Nephron progenitor cell (in vitro differentiated cells): ENCODE data around the gene PICK1.
A peak's percentile ranks its signal among the peaks of the same experiment; 100 is the strongest.

Source experiments
- DNase-seq: peaks from one replicate; pipeline ENCODE4 v3.0.0; 2021
- H3K27ac Mint-ChIP-seq: 2 replicates; pipeline ENCODE4 v1.8.0; 2021; ENCODE audit warnings: mild to moderate bottlenecking, moderate library complexity, mixed read lengths
- H3K27me3 Mint-ChIP-seq: 2 replicates; pipeline ENCODE4 v1.8.0; 2021; ENCODE audit warnings: mild to moderate bottlenecking, low read depth, mixed read lengths; ENCODE audit not compliant: poor library complexity
- H3K36me3 Mint-ChIP-seq: 2 replicates; pipeline ENCODE4 v1.8.0; 2021; ENCODE audit warnings: low read depth, mixed read lengths
- H3K4me1 Mint-ChIP-seq: 2 replicates; pipeline ENCODE4 v1.8.0; 2021; ENCODE audit warnings: mixed read lengths
- H3K4me3 Mint-ChIP-seq: 2 replicates; pipeline ENCODE4 v1.8.0; 2021; ENCODE audit warnings: mild to moderate bottlenecking, moderate library complexity, mixed read lengths
- H3K9me3 Mint-ChIP-seq: 2 replicates; pipeline ENCODE4 v1.8.0; 2021; ENCODE audit warnings: mild to moderate bottlenecking, moderate library complexity, mixed read lengths
- CTCF ChIP-seq: fragments of 200-600 bp; sonication (generic); IDR thresholded peaks from 2 replicates; pipeline ENCODE4 v1.5.0; 2021; ENCODE audit warnings: antibody characterized with exemption

The PICK1 gene

DNA sequence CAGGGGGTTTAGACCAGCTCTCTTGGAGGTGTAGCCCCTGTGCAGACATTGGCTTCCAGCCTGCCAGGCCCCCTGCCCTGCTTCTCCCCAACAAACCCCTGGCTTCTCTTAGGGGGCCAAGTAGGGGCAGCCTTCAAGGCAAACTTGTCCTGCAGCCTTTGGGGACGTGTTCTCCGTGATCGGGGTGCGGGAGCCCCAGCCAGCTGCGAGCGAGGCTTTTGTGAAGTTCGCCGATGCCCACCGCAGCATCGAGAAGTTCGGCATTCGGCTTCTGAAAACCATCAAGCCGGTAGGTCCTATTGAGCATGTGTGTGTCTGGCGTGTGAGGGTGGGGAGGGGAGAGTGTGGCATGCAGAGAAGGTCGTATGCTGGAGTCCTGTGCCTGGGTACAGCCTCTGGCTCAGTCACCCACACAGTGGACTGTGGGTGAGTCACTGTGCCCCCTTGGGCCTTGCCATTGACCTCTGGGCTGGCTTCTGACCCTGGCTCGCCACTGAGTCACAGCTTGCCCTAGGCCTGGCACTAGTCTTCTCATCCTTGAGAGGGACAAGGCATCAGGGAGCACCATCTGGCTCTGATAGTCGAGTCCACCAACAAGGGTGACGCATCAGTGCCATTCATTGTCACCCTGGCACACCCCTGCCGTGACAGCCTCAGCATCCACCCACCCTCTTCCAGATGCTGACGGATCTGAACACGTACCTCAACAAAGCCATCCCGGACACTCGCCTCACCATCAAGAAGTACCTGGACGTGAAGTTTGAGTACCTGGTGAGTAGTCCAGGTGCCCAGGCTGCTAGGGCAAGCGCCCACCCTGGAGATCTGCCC lies 15.3 kb downstream of the PICK1 start:
- H3K9me3 Mint-ChIP-seq, result no peaks in the 10 kb centered on the region
- no peak for DNase-seq
- H3K36me3 Mint-ChIP-seq, result peaks cover 15% of the 10 kb centered on the region
- TF ChIP-seq CTCF, result no peak
- no peak overlapping the region for H3K27ac Mint-ChIP-seq
- no peaks in the 10 kb centered on the region for H3K27me3 Mint-ChIP-seq
- H3K4me3 Mint-ChIP-seq, result no peak overlapping the region
- H3K4me1 Mint-ChIP-seq, result peaks cover 44% of the 10 kb centered on the region

GRCh38 chr22:38073150-38074130 lies 16.2 kb downstream of the PICK1 start:
- H3K27me3 Mint-ChIP-seq, result no peaks in the 10 kb centered on the region
- H3K9me3 Mint-ChIP-seq, result no peaks in the 10 kb centered on the region
- DNase-seq, result no peak
- no peak overlapping the region for H3K4me3 Mint-ChIP-seq
- no peak for TF ChIP-seq CTCF
- H3K36me3 Mint-ChIP-seq, result peaks cover 10% of the 10 kb centered on the region
- H3K27ac Mint-ChIP-seq, result no peak overlapping the region
- peaks cover 36% of the 10 kb centered on the region for H3K4me1 Mint-ChIP-seq

GRCh38 chr22:38074181-38075104 lies 17.2 kb downstream of the PICK1 start:
- DNase-seq, result peak; percentile 70
- TF ChIP-seq CTCF, result peak; percentile 48
- H3K27ac Mint-ChIP-seq, result peak overlapping the region; percentile 89
- H3K36me3 Mint-ChIP-seq, result peaks cover 10% of the 10 kb centered on the region
- no peak overlapping the region for H3K4me3 Mint-ChIP-seq
- H3K4me1 Mint-ChIP-seq, result peaks cover 34% of the 10 kb centered on the region
- peaks cover 5% of the 10 kb centered on the region for H3K27me3 Mint-ChIP-seq
- no peaks in the 10 kb centered on the region for H3K9me3 Mint-ChIP-seq

DNA sequence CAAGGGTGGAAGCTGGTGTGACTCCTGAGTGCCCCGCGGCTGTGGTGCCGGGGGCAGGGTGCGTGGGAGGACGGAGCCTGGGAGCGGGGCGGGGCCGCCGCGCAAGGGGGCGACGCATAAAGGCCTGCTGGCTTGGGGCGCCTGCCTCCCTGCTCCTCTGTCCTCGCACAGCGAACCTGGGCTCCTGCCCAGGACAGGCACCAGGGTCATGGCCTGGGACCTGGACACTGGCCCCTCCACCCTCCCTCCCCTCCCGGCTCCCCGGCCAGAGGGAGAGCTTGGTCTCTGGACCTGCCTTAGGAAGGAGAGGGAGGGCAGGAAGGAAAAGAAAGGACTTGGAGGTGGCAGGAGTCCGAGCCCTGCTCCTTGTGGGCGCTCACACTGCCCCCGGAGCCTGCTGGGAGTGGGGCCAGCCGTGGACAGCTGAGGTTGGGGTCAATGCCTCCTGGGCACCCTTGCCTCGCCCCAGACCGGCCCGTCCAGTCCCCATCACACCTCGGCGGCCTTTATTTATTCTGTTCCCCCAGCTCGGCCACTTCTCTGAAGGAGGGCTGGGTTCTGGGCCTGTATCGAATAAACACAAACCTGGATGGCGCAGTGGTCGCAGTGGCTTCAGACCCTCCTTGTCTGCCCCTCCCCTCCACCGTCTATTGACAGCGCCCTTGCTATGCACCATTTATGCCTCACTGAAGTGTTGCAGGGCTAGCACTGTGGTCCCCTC lies 18.1 kb downstream of the PICK1 start:
- Mint-ChIP-seq H3K4me3 (no peak overlapping the region), H3K36me3 (peaks cover 10% of the 10 kb centered on the region), H3K27me3 (peaks cover 13% of the 10 kb centered on the region), H3K27ac (peak overlapping the region; percentile 25), H3K4me1 (peaks cover 26% of the 10 kb centered on the region), H3K9me3 (no peaks in the 10 kb centered on the region)
- no peak for TF ChIP-seq CTCF
- no peak for DNase-seq

DNA sequence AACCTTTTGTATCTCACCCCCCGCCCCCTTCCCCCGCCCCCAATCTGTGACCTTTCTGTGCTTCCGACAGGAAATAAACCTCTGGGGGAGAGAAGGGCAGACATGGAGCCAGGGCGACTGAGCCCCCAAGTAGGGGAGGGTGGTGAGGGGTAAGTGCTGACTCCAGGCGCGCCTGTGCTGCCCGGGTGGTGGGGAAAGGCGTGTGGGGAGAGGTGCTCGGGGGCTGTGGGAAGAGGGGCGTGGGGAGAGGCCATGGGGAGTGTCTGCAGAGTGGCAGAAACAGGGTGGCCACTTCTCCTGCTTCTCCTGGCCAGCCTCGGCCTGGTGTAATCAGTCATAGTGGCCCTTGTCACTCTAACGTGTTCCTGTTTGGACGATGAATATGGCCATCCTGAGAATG lies 18.8 kb downstream of the PICK1 start:
- no peak overlapping the region for H3K4me3 Mint-ChIP-seq
- peaks cover 21% of the 10 kb centered on the region for H3K4me1 Mint-ChIP-seq
- H3K27me3 Mint-ChIP-seq, result peaks cover 19% of the 10 kb centered on the region
- TF ChIP-seq CTCF, result no peak
- no peaks in the 10 kb centered on the region for H3K9me3 Mint-ChIP-seq
- H3K27ac Mint-ChIP-seq, result no peak overlapping the region
- H3K36me3 Mint-ChIP-seq, result peaks cover 10% of the 10 kb centered on the region
- no peak for DNase-seq
